HG02610 (cell line): ENCODE results near the gene DNAJC1.

Experiments
- ATAC-seq: cut with Tn5 transposase; IDR thresholded peaks from one replicate; pipeline ENCODE4 v1.9.1; 2021; ENCODE audit warnings: mild to moderate bottlenecking, moderate library complexity; ENCODE audit not compliant: unreplicated experiment

Gene DNAJC1

DNA sequence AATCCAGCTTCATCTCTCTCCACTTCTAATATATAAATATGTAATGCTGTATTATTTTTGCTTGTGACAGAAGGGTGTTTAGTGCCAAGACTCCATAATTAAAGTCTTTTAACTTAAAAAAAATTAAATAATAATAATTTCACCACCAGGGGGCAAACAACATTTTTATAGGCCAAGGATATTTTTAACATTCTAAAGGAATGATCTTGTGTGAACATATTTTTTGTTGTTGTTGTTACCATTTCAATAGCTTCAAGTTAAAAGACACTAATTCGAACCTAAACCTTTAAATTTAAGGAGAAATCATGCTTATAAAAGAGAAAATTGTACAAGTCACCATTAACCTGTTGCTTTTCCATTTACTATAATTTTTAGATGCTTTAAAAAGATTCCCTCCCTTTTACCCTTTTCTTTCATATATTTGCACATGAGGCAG lies 7.5 kb upstream of the DNAJC1 start:
- ATAC-seq = no peak

DNA sequence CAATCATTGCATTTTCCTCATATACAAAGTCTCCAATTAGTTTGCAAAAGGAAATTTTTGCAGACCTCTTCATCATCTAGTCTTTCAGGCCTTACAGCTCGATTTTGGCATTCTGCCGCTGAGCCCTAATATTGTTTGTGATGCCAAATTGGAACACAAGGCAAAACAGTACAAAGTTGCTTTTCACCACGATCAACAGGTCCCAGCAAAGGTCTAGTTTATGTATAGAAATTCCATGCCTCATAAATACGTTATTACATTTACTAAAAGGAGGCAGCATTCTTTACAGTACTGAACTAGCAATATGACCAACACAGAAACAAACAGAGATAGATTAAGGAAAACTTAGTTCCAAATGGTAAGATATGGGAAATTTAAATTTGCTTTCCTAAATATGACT lies 7.0 kb upstream of the DNAJC1 start:
- ATAC-seq = no peak

DNA sequence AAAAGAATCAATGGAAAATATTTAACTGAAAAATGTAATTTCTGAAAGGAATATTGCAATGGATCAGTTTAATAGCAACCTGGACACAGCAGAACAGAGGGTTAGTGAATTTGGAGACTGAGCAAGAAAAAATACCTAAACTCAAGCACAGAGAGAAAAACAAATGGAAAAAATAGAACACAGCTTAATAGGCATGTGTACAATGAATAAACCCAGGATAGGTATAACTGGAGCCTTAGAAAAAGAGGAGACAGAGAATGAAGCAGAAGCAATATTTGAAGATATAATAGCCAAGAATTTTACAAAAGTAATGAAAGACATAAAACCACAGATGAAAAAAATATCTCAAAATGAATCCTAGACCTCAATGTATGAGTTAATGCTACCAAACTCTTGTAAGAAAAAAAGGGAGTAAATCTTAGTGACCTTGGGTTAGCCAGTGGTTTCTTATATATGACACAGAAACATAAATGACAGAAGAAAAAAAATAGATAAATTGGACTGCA lies 2.9 kb upstream of the DNAJC1 start:
- no peak for ATAC-seq

DNA sequence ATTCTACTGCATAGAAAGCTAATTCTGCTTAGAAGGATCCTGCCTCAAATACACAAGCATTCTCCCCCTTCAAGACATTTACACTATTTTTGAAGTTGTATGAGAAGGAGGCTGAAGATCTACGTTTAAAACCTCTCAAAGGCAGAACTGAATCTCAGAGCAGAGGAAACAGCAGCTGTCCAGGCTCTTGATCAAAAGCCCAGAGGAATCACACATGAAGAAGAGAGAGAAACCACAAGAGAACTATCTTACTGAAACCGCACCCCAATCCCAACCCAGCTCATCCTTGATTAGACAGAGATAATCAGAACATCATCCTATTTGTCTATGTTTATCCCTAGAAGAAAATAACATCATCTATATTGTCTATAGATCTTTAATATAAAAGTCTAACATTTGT lies 2.2 kb upstream of the DNAJC1 start:
- ATAC-seq = no peak

DNA sequence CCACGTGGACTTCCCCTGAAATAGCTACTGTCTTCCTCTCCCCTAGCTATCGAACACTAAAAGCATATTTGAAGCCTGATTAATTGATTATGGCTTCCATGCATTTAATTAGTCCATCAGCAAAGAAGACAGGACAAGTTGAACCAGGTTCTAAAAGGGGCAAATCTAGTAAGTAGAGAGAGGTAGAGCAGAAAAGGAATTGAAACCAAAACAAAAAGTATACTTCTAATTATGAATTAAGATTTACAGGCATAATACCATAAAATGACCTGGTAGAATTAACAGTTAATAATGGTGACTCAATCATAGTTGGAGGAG lies 393 bp upstream of the DNAJC1 start:
- ATAC-seq = no peak

DNA sequence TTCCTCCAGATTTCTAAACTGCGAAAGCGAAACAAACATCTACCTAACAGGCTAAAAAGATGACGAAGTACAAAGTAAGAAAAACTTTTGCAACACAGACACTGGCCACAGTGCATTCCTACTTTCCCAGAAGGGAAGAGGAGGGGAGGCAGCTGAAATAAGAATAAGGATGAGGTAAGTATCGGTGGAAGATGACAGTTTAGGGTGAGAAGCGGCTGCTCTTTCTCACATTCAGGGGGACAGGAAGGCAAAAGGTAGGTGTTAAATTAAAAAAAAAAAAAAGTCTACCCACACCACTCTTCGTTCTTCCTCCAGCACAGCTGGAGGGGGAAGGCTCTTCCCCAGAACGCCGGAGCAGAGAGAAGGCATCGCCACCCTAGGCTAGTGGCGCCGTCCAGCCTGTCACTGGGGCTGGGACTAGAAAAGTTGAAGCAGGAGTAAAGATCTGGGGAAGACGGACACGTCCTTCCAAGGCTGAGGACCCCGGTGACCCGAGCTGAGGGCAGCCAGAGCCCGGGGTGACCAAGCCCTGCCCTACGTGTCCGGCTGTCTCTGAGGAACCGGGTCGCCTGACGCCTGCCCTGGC lies 846 bp downstream of the DNAJC1 start:
- ATAC-seq = peak; percentile 5

DNA sequence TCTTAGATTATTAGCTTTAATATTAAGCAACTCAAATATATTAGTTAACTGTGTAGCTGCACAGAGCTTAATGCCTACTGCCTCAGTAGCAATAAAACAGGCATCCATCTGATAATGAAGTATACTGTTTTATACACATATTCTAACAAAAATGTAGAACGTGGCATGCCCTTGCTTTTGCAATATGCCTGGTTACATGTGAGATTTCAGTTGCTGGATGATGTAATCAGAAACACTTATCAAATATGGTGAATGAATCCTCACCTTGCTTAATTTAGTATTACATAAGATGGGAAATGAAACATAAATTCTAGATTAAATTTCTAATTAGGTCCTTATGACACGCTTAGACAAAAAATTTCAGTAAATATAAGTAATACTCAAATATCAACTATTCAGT lies 8.0 kb downstream of the DNAJC1 start:
- ATAC-seq = no peak

DNA sequence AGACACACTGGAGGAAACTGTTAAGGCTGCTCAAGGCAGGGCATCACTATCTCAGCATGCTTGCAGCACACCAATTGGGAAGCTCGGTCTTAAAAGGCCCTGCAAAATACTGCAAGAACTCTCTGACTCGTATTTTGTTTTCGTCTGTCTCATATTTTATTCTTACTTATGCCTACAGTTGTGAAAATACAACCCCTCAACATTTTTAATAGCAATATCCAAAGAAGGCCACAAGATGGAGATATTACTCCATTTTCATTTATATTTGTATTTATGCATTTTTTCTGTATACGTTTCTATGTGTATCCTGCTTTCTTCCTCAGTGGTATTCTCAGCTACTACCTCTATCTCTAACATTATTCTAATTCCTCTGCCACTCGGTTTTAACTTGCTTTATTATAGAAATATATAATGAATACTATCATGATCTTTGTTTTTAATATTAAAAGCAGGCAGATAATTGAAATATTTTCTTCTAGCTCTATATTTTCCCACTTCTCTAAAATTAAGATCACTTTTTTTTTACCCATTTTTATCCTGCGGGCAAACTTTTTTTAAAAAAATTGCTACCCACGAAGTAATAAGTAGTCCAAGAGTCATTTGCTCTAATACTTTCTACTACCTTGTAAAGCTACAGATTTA lies 10.0 kb downstream of the DNAJC1 start:
- ATAC-seq = no peak

DNA sequence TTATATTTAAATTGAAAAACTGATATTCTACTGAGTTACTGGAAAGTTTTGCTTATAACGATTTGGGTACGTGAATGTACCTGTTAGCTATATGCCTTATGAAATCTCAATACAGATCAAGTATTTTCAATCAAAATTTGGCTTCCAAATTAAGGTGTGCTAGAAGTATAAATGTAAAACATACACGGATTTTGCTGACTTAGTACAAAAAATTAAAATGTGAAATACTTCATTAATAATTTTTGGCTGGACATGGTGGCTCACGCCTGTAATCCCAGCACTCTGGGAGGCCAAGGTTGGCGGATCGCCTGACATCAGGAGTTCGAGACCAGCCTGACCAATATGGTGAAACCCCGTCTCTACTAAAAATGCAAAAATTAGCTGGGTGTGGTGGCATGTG lies 11.7 kb downstream of the DNAJC1 start:
- ATAC-seq = no peak

DNA sequence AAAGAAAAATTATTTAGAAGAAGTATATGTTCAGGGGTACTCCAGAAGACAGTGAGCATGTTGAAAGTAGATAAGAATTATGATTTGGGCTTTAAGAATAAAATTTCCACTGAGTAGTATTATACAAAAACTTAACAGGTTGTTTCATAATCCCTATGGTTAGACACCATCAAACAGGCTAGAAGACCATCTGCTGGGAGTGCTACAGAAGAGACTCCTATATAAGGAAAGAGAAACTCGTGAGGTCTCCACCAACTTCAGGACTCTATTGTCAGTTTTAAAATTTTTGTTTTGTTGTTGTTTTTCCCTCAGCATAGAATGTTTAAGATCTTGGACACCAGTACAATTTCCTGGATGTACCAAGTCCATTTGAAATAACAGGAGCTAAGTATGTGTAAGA lies 13.1 kb downstream of the DNAJC1 start:
- no peak for ATAC-seq

DNA sequence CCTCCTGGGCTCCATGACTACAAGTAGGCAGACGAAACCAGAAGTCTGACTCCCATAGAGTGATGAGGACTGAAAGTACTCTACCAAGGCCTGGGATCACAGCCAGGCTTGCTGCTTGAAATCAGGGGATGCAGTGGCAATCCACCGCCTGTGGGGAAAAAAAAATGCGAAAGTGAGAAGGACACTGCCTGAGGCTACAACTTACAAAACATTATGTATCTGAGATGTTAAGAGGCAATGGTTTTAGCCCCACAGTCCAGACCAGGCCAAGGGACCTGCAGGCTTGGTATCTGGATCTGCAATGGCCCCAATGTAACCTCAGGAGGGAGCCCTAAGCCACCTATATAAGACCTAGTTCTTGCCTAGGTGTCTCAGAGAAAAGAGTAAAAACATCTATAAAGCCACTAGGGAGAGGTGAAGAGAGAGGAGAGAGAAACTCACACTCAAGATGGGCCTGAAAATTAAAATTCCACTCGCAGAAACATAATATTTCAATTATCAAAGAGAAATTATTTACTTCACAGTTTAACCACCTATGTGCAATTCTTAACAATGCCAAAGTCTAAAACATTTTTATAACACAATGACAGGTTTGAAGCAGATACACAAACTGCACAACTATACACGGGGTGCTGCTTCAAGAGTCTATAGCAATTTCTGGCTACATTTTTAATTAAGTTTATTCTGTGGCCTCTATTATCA lies 13.9 kb downstream of the DNAJC1 start:
- peak; percentile 90 for ATAC-seq

DNA sequence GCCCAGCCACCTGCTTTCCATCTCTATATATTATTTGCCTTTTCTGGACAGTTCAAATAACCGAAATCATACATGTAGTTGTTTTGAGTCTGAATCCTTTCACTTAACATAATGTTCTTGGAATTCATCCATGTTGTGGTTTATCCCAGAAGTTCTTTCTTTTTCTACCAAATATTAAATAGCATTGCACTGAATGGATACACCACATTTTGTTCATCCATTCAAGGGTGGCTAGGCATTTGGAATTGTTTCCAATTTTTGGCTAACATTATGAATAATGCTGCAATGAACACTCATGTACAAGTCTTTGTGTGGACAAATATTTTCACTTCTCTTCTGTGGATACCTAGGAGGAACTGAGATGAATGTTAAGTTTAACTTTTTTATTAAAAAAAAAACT lies 18.0 kb downstream of the DNAJC1 start:
- ATAC-seq = no peak

DNA sequence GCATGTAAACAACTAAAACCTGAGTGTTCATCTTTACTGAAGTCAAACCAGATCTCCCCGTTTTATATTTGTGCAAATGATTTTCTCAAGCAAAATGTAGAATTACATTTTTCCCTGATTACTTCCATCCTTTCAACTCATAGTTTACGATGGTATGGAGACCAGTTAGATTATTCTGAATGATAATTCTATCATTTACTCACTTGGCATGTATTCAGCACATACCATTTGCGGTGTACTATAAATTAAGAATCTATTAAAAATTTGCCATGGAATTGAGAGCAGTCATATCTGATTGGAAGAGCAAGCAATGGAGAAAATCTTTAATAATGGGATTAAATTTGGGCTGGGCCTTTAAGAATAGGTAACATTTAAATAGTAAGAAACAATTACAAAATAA lies 22.4 kb downstream of the DNAJC1 start:
- no peak for ATAC-seq

DNA sequence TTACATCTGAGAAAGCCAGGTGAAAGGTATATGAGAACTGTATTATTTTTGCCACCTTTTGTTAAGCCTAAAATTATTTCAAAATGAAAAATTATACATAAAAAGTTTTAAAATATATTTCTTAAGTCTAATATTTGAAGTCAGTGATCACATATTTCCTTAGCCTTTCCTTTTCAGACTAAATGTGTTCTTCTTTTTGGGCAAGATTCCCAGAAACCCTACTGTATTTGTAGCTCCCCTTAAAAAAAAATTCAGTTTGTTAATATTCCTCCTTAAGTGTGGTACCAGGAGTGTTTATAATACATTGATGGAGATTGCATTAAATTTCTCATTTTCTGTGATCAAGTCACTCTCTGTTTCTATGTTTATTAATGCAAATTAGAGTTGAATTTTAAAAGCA lies 22.8 kb downstream of the DNAJC1 start:
- ATAC-seq = no peak

DNA sequence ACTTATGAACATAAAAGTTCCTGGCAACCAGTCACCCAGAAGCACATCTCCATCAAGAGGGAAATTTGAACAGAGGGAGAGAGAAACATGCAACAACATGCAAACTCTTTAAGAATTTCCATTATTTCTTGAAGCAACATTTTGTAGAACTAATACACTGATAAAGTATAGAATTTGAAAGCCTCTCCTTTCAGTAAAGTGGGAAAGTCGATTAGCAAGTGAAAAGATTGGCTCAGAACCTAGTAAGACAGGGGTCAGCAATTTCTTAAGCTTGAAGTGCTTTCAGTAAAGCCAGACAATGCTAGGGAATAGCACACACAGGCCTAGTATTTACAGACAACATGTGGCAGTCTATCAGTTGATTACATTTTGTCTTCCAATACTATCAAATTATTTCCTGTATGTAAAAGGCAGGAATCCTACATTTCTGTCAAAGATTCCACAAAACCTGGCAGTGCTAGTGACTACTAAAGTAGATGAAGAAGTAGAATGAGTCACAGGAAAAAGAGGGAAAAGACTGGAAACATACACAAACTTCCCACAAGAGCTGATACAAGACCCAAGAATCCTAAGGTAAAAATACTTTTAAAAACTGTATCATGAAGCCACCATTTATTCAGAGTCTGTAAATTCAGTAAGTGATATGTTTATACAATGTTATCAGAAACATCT lies 25.2 kb downstream of the DNAJC1 start:
- ATAC-seq = no peak

DNA sequence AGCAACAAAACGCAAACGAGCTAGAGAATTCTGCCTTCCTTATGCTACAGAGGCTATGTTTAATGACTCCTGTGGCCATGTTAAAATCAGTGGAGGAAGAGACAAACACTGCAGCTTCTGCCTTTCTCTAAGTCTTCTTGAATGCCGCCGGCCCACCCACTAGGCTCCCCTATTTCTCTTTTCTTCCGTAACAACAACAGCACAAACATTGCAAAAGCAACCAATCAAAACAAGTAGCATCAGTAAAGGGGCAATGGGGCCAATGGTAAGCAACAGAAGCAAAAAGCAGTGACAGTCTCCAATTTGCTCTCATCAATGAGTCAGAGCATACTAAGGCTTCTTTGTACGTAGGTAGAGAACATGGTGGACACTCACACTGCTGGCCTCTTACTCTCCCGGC lies 26.8 kb downstream of the DNAJC1 start:
- no peak for ATAC-seq

DNA sequence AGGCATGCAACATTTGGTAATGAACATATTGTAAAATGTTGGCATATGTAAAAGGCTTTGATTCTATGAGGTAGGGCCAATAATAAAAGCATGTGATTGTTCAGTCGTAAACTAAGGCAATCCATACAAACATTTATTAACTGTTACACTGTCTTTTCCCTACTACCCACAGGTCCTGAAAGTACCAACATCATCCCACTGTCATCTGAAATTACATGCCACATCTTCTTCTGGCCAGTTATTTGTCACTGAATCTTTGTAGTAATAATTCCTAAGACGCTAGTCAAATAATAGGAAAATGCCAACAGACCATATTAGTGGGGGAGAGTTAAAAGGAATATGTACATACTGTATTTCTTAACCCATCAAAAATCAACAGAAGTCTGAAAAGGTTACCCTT lies 27.2 kb downstream of the DNAJC1 start:
- no peak for ATAC-seq

DNA sequence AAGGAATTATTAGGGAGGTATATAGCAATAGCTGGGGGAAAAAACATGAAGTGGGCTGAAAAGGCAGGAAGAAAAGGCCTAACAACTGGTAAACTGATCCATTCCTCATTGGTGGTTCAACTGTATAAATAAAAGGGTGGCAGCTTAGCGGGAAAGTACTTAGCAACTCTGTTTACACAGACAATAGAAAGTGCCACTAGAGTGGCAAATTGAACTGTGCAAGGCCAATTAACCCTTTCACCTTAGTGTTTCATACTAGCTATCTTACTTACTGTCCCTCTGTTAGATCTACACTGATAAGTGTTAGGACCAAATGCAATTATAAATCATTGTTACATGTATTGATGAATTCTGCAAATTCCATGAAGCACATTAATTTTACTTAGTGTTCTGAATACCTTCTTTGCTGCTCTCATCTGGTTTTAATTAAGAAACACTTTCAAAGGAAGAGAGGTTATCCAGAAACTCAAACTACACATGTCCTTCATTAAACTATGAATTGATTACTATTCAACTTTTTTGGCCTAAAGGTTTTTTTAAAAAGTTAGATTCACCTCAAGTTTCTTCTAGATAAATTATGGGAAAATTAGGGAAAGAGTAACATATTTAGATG lies 28.0 kb downstream of the DNAJC1 start:
- ATAC-seq = no peak

DNA sequence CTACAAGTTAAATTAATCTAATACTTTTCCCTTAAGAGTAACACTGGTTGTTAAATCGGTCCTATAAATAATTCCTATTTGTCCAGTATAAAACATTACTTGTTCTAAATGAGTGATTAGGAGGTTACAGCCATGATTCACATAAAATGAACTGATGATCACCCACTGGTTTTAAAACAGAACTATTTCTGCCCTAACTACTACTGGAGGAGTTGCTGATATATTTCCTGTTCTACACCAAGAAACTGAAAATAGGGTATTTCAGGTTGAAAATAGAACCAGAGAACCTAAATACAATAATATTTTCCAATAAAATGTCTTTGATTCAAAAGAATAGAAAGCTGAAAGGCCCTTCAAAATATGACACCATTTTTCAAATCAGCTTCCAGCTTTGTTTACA lies 30.9 kb downstream of the DNAJC1 start:
- ATAC-seq = no peak

DNA sequence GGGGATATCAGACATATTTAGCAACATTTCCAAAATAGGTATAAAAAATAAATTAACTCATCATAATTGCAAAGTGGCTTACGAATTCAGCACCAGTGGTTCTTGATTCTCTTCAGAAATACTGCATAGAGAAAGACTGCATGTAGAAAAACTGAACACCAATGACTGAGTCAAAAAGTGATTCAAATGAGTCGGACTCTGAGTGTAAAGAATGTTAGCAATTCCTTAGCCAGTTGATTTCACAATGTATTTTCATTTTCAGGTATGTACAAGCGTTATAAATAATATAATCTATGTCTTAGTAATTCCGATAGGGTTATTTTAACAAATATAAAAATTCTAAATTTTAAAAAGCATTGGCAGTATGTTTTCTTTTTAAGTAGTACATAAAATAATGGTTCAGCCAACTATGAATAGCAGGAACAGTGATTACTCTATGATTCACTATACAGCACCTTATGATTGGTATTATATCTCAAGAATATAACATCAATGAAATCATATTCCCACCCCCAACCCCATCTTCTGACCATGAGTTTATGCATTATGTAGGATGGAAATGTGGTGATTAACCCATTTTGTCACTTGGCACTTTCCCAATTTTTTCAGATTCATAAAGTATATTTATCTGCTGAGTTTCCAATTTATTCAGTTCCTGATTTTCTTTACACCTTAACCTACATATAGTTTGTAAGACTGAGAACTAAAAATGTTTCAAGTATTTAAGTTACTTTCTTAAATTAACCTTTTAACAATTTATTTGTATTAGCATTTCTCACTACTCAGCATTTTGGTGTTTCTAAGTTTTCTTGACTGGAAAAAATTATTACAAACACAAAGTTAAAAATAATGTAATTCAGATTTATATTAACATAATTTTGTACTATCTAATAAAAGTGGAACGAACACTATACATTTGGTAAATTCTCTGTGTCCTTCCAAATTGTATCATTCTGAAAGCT lies 33.9 kb downstream of the DNAJC1 start:
- ATAC-seq = no peak
